Parathyroid adenoma (tissue), 2 donors: ENCODE measurements around the gene TRPV6.

Experiments used
- H2AFZ ChIP-seq: fragments of 300-600 bp; sonication (generic); one replicate; pipeline ENCODE4 v1.7.0; 2017; ENCODE audit warnings: antibody characterized with exemption, mild to moderate bottlenecking
- H3K27ac ChIP-seq: fragments of 300-600 bp; sonication (generic); one replicate; pipeline ENCODE4 v1.7.0; 2017
- H3K27me3 ChIP-seq: fragments of 300-600 bp; sonication (generic); one replicate; pipeline ENCODE4 v1.7.0; 2017; ENCODE audit warnings: low read length; ENCODE audit not compliant: control insufficient read depth, insufficient read depth
- H3K36me3 ChIP-seq: fragments of 300-600 bp; sonication (generic); one replicate; pipeline ENCODE4 v1.7.0; 2017; ENCODE audit warnings: low read length; ENCODE audit not compliant: control insufficient read depth, insufficient read depth
- H3K4me1 ChIP-seq: fragments of 300-600 bp; sonication (generic); one replicate; pipeline ENCODE4 v1.7.0; 2017; ENCODE audit warnings: control low read depth
- H3K4me2 ChIP-seq: fragments of 300-600 bp; sonication (generic); one replicate; pipeline ENCODE4 v1.7.0; 2017; ENCODE audit warnings: low read length
- H3K4me3 ChIP-seq: fragments of 300-600 bp; sonication (generic); one replicate; pipeline ENCODE4 v1.7.0; 2017; ENCODE audit warnings: low read depth, low read length
- H3K79me2 ChIP-seq: fragments of 300-600 bp; sonication (generic); one replicate; pipeline ENCODE4 v1.7.0; 2017; ENCODE audit warnings: control low read depth
- H3K9ac ChIP-seq: fragments of 300-600 bp; sonication (generic); one replicate; pipeline ENCODE4 v1.7.0; 2017; ENCODE audit warnings: mild to moderate bottlenecking
- H3K9me3 ChIP-seq: fragments of 300-600 bp; sonication (generic); one replicate; pipeline ENCODE4 v1.7.0; 2017; ENCODE audit warnings: low read length; ENCODE audit not compliant: control insufficient read depth
- CTCF ChIP-seq: fragments of 300-600 bp; sonication (generic); IDR thresholded peaks from one replicate; pipeline ENCODE4 v1.7.0; 2017; ENCODE audit warnings: antibody characterized with exemption, mild to moderate bottlenecking
- donor health status: primary hyperparathyroidism.

Gene TRPV6

GRCh38 chr7:142894985-142895593 is 9.5 kb upstream of the TRPV6 start:
- Histone ChIP-seq H3K4me3 (no peak overlapping the region), H3K27me3 (no peaks in the 10 kb centered on the region), H3K4me2 (no peak overlapping the region), H3K27ac (no peak overlapping the region), H3K9me3 (no peaks in the 10 kb centered on the region), H2AFZ (no peak overlapping the region), H3K9ac (no peak overlapping the region), H3K4me1 (no peaks in the 10 kb centered on the region), H3K36me3 (no peaks in the 10 kb centered on the region), H3K79me2 (no peaks in the 10 kb centered on the region)
- TF ChIP-seq CTCF = no peak

- H3K4me3 ChIP-seq = no peak overlapping the region
These were observed 8.8 kb upstream of the TRPV6 start for GRCh38 chr7:142894112-142894984.

GRCh38 chr7:142892951-142893350 is 7.4 kb upstream of the TRPV6 start:
- Histone ChIP-seq H3K9me3 (no peaks in the 10 kb centered on the region), H3K9ac (no peak overlapping the region), H3K4me1 (no peaks in the 10 kb centered on the region), H3K36me3 (no peaks in the 10 kb centered on the region), H3K27me3 (no peaks in the 10 kb centered on the region), H3K27ac (no peak overlapping the region), H2AFZ (no peak overlapping the region), H3K4me3 (no peak overlapping the region), H3K4me2 (no peak overlapping the region), H3K79me2 (no peaks in the 10 kb centered on the region)
- TF ChIP-seq CTCF = no peak

More at GRCh38 chr7:142894112-142894984, 8.8 kb upstream of the TRPV6 start:
- Histone ChIP-seq H2AFZ (no peak overlapping the region), H3K79me2 (no peaks in the 10 kb centered on the region), H3K36me3 (no peaks in the 10 kb centered on the region), H3K4me2 (no peak overlapping the region), H3K9me3 (no peaks in the 10 kb centered on the region), H3K4me1 (no peaks in the 10 kb centered on the region), H3K27ac (no peak overlapping the region), H3K9ac (no peak overlapping the region), H3K27me3 (no peaks in the 10 kb centered on the region)
- no peak for TF ChIP-seq CTCF

- Histone ChIP-seq H3K4me3 (no peak overlapping the region), H3K4me1 (no peaks in the 10 kb centered on the region), H3K9ac (no peak overlapping the region), H3K9me3 (no peaks in the 10 kb centered on the region), H3K27ac (no peak overlapping the region), H3K27me3 (no peaks in the 10 kb centered on the region), H3K36me3 (no peaks in the 10 kb centered on the region), H2AFZ (no peak overlapping the region), H3K4me2 (no peak overlapping the region), H3K79me2 (no peaks in the 10 kb centered on the region)
- TF ChIP-seq CTCF = no peak
These were observed 6.0 kb upstream of the TRPV6 start for GRCh38 chr7:142891490-142892082.
